ENCODE measurements around the gene BUB3. TPM values are rescaled to one million over a fixed set of nuclear protein-coding genes. Genes with fewer than 3 reads are reported as not detected.
A peak's percentile ranks its signal among the peaks of the same experiment; 100 is the strongest.

Gene BUB3
- total and polyA plus RNA-seq, 2 of the 13 experiments (the other 11 are each of a cell fraction or from before 2014, with no cell fraction given) = 174 to 188 TPM

DNA sequence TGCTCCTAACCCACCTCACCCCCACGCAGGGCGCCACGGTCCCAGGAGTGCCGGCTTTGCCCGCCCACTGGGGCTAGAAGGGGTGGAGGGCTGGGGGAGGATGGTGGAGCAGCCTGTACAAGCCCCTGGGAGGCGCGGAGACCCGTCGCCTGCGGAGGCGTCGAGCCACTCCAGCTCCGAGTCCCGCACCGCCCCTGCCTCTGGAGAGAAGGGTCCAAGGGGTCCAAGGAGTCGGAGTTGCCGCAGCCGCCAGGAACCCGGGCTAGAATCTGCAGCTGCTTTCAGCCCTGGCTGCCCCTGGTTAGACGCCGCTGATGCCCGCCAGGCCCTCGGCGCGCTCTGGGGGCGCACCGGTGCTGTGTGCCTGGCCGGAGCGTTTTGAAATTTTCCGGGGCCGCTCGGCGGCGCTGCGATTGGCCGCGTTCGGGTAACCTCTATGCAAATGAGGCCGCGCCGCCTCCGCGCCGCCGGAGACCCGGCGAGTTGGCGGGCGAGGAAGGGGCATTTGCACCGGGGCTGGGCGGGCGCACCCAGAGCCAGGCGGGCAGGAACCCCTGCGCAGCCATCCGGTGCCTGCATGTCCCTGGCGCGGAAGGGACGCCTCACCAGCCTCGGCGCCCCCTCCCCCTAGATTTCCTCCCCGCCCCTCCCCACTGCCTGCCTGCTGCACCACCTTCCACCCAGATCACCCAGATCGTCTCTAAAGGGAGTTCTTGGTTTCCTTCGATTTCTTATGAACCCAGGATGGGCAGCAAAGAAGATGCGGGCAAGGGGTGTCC lies 6.4 kb upstream of the BUB3 start, which contains the start of gene HMX2 (continued):
- TF ChIP-seq, protein P1, sequence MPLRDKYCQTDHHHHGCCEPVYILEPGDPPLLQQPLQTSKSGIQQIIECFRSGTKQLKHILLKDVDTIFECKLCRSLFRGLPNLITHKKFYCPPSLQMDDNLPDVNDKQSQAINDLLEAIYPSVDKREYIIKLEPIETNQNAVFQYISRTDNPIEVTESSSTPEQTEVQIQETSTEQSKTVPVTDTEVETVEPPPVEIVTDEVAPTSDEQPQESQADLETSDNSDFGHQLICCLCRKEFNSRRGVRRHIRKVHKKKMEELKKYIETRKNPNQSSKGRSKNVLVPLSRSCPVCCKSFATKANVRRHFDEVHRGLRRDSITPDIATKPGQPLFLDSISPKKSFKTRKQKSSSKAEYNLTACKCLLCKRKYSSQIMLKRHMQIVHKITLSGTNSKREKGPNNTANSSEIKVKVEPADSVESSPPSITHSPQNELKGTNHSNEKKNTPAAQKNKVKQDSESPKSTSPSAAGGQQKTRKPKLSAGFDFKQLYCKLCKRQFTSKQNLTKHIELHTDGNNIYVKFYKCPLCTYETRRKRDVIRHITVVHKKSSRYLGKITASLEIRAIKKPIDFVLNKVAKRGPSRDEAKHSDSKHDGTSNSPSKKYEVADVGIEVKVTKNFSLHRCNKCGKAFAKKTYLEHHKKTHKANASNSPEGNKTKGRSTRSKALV (CRISPR knock-in tag; IDR thresholded peaks at IDR 0.05) = peak; percentile 98
- TF ChIP-seq, protein P2, sequence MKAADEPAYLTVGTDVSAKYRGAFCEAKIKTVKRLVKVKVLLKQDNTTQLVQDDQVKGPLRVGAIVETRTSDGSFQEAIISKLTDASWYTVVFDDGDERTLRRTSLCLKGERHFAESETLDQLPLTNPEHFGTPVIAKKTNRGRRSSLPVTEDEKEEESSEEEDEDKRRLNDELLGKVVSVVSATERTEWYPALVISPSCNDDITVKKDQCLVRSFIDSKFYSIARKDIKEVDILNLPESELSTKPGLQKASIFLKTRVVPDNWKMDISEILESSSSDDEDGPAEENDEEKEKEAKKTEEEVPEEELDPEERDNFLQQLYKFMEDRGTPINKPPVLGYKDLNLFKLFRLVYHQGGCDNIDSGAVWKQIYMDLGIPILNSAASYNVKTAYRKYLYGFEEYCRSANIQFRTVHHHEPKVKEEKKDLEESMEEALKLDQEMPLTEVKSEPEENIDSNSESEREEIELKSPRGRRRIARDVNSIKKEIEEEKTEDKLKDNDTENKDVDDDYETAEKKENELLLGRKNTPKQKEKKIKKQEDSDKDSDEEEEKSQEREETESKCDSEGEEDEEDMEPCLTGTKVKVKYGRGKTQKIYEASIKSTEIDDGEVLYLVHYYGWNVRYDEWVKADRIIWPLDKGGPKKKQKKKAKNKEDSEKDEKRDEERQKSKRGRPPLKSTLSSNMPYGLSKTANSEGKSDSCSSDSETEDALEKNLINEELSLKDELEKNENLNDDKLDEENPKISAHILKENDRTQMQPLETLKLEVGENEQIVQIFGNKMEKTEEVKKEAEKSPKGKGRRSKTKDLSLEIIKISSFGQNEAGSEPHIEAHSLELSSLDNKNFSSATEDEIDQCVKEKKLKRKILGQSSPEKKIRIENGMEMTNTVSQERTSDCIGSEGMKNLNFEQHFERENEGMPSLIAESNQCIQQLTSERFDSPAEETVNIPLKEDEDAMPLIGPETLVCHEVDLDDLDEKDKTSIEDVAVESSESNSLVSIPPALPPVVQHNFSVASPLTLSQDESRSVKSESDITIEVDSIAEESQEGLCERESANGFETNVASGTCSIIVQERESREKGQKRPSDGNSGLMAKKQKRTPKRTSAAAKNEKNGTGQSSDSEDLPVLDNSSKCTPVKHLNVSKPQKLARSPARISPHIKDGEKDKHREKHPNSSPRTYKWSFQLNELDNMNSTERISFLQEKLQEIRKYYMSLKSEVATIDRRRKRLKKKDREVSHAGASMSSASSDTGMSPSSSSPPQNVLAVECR (CRISPR knock-in tag; IDR thresholded peaks at IDR 0.05; ENCODE audit: borderline replicate concordance) = peak; percentile 34; the same call in 1 of the 2 replicates
- TF ChIP-seq HDAC1 (CRISPR knock-in tag; IDR thresholded peaks at IDR 0.05) (peak; percentile 43; the same call in 1 of the 2 replicates), ARNT2 (CRISPR knock-in tag; IDR thresholded peaks at IDR 0.05; ENCODE audit: low read depth) (0 out of 2 replicates have a peak, but pooled peaks have one; percentile 52), KMT2B (CRISPR knock-in tag; IDR thresholded peaks at IDR 0.05) (no peak), RNF2 (conservative IDR thresholded peaks at IDR 0.05; ENCODE audit: low read depth) (0 out of 2 replicates have a peak, but pooled peaks have one; percentile 22), ARNTL (CRISPR knock-in tag; IDR thresholded peaks at IDR 0.05) (no peak), ATF7-NPFF (CRISPR knock-in tag; IDR thresholded peaks at IDR 0.05; ENCODE audit: low read depth) (no peak), ZNF761 (CRISPR knock-in tag; conservative IDR thresholded peaks at IDR 0.05) (no peak), GABPB1 (CRISPR knock-in tag; IDR thresholded peaks at IDR 0.05) (peak; percentile 41; the same call in 1 of the 2 replicates)
- TF ChIP-seq, protein P3, sequence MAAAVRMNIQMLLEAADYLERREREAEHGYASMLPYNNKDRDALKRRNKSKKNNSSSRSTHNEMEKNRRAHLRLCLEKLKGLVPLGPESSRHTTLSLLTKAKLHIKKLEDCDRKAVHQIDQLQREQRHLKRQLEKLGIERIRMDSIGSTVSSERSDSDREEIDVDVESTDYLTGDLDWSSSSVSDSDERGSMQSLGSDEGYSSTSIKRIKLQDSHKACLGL (CRISPR knock-in tag; IDR thresholded peaks at IDR 0.05) = peak; percentile 30; the same call in 1 of the 2 replicates
- TF ChIP-seq, protein P4, sequence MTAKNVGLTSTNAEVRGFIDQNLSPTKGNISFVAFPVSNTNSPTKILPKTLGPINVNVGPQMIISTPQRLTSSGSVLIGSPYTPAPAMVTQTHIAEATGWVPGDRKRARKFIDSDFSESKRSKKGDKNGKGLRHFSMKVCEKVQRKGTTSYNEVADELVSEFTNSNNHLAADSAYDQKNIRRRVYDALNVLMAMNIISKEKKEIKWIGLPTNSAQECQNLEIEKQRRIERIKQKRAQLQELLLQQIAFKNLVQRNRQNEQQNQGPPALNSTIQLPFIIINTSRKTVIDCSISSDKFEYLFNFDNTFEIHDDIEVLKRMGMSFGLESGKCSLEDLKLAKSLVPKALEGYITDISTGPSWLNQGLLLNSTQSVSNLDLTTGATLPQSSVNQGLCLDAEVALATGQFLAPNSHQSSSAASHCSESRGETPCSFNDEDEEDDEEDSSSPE (CRISPR knock-in tag; IDR thresholded peaks at IDR 0.05) = peak; percentile 82
- TF ChIP-seq, protein P5, sequence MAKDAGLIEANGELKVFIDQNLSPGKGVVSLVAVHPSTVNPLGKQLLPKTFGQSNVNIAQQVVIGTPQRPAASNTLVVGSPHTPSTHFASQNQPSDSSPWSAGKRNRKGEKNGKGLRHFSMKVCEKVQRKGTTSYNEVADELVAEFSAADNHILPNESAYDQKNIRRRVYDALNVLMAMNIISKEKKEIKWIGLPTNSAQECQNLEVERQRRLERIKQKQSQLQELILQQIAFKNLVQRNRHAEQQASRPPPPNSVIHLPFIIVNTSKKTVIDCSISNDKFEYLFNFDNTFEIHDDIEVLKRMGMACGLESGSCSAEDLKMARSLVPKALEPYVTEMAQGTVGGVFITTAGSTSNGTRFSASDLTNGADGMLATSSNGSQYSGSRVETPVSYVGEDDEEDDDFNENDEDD (CRISPR knock-in tag; IDR thresholded peaks at IDR 0.05; ENCODE audit: borderline replicate concordance) = peak; percentile 74; the same call in 1 of the 2 replicates

Data from HepG2 (cell line).